OCI-LY7 (cell line): ENCODE measurements around the gene CLCN4. TPM values are rescaled to one million over a fixed set of nuclear protein-coding genes. Genes with fewer than 3 reads are reported as not detected.

Source experiments
- BruUV-seq: library from RNA; stranded (reverse); fragments of 400-500 nt; replicated peaks from 2 replicates; lab custom pipeline; 2021; lab: Mats Ljungman, UMichigan
- CTCF ChIA-PET: fragments of 300-600 bp; sonication (Branson Sonifier 250); formaldehyde crosslinking; loops from one replicate; lab custom pipeline; 2022; ENCODE audit warnings: antibody characterized with exemption; ENCODE audit not compliant: unreplicated experiment; lab: Charles Lee
- POLR2A ChIA-PET: fragments of 300-600 bp; sonication (Branson Sonifier 250); formaldehyde crosslinking; loops from one replicate; lab custom pipeline; 2022; ENCODE audit warnings: antibody characterized with exemption; lab: Charles Lee
- DNase-seq: peaks from one replicate; pipeline ENCODE4 v3.0.0-alpha.2; 2015; ENCODE audit warnings: low spot score
- H2AFZ ChIP-seq: fragments of 200-600 bp; sonication (generic), shearing (Covaris generic); 2 replicates; pipeline ENCODE4 v1.6.1; 2014; ENCODE audit warnings: mild to moderate bottlenecking, antibody characterized with exemption, low read length, moderate library complexity
- H3K27ac ChIP-seq: fragments of 200-600 bp; sonication (generic); 2 replicates; pipeline ENCODE4 v1.5.1; 2014; ENCODE audit warnings: mixed run types, low read depth, mild to moderate bottlenecking, moderate library complexity, low read length, inconsistent platforms; ENCODE audit not compliant: poor library complexity, severe bottlenecking
- H3K36me3 ChIP-seq: fragments of 200-600 bp; sonication (generic); 2 replicates; pipeline ENCODE4 v1.6.1; 2014; ENCODE audit warnings: mild to moderate bottlenecking, antibody characterized with exemption, low read length, moderate library complexity, mixed read lengths; ENCODE audit not compliant: insufficient read depth
- H3K4me1 ChIP-seq: fragments of 200-600 bp; sonication (generic); 2 replicates; pipeline ENCODE4 v1.5.1; 2014; ENCODE audit warnings: mild to moderate bottlenecking, low read length; ENCODE audit not compliant: insufficient read depth, poor library complexity, severe bottlenecking
- H3K4me2 ChIP-seq: fragments of 200-600 bp; sonication (generic); 2 replicates; pipeline ENCODE4 v1.6.1; 2014; ENCODE audit warnings: mild to moderate bottlenecking, low read length
- H3K4me3 ChIP-seq: fragments of 200-600 bp; sonication (generic); 2 replicates; pipeline ENCODE4 v1.5.1; 2014; ENCODE audit warnings: mild to moderate bottlenecking, low read depth, low read length; ENCODE audit not compliant: poor library complexity, severe bottlenecking
- H3K79me2 ChIP-seq: fragments of 200-600 bp; sonication (generic); 2 replicates; pipeline ENCODE4 v1.6.1; 2016; ENCODE audit warnings: low read depth, mild to moderate bottlenecking, low read length, moderate library complexity, mixed read lengths; ENCODE audit not compliant: insufficient read depth
- H3K9me2 ChIP-seq: fragments of 200-600 bp; sonication (generic); 2 replicates; pipeline ENCODE4 v1.6.1; 2016; ENCODE audit warnings: mild to moderate bottlenecking, low read length, mixed read lengths; ENCODE audit not compliant: insufficient read depth
- H3K9me3 ChIP-seq: fragments of 200-600 bp; sonication (generic); 2 replicates; pipeline ENCODE4 v1.6.1; 2014; ENCODE audit warnings: mild to moderate bottlenecking, mixed run types, low read length, mixed read lengths
- H4K20me1 ChIP-seq: fragments of 200-600 bp; sonication (generic); 2 replicates; pipeline ENCODE4 v1.6.1; 2014; ENCODE audit warnings: mild to moderate bottlenecking, antibody characterized with exemption, low read length, moderate library complexity, mixed read lengths; ENCODE audit not compliant: insufficient read depth
- EZH2phosphoT487 ChIP-seq: fragments of 200-600 bp; sonication (generic); IDR thresholded peaks from 2 replicates; pipeline ENCODE4 v1.6.1; 2018; ENCODE audit warnings: low read depth, borderline replicate concordance, mild to moderate bottlenecking, mixed run types, antibody characterized with exemption, low read length, moderate library complexity, mixed read lengths
- intact Hi-C: fragments of 100-400 bp; cut with micrococcal nuclease; formaldehyde crosslinking; loops from one replicate; pipeline ENCODE4 v1.10.0; 2022; ENCODE audit not compliant: unreplicated experiment
- total RNA-seq, 2 experiments: library from RNA; depleted of rRNA in 1 of 2; stranded (reverse); fragments of >200 nt in 1 of 2; shearing (Covaris generic) in 1 of 2; gene quantifications; 2 replicates each; pipeline ENCODE4 v1.2.3, GENCODE V29; 2014 to 2022
- TF ChIP-seq, protein P1 (sequence below): fragments of 200-600 bp; sonication (generic); conservative IDR thresholded peaks from 2 replicates; pipeline ENCODE4 v1.5.1; 2014; ENCODE audit warnings: mild to moderate bottlenecking, antibody characterized with exemption, low read length, moderate library complexity, mixed read lengths

Gene CLCN4
- total RNA-seq, 2 experiments from 2014 or later, result 7.8 to 9.7 TPM

- ChIA-PET POLR2A (no interaction called here), CTCF (no interaction called here)
- no TSS peak for BruUV-seq
- Histone ChIP-seq H3K4me3 (no peak overlapping the region), H3K27ac (no peak overlapping the region), H3K36me3 (no peaks in the 10 kb centered on the region), H3K4me1 (no peaks in the 10 kb centered on the region), H3K4me2 (no peak overlapping the region), H3K79me2 (no peaks in the 10 kb centered on the region), H4K20me1 (no peaks in the 10 kb centered on the region), H3K9me3 (no peaks in the 10 kb centered on the region), H2AFZ (no peak overlapping the region), H3K9me2 (no peaks in the 10 kb centered on the region)
- intact Hi-C loops, result no loop called here
- DNase-seq, result no peak
- TF ChIP-seq EZH2phosphoT487, result no peak
- TF ChIP-seq, protein P1, sequence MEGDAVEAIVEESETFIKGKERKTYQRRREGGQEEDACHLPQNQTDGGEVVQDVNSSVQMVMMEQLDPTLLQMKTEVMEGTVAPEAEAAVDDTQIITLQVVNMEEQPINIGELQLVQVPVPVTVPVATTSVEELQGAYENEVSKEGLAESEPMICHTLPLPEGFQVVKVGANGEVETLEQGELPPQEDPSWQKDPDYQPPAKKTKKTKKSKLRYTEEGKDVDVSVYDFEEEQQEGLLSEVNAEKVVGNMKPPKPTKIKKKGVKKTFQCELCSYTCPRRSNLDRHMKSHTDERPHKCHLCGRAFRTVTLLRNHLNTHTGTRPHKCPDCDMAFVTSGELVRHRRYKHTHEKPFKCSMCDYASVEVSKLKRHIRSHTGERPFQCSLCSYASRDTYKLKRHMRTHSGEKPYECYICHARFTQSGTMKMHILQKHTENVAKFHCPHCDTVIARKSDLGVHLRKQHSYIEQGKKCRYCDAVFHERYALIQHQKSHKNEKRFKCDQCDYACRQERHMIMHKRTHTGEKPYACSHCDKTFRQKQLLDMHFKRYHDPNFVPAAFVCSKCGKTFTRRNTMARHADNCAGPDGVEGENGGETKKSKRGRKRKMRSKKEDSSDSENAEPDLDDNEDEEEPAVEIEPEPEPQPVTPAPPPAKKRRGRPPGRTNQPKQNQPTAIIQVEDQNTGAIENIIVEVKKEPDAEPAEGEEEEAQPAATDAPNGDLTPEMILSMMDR, result no peak
These were observed 86.3 kb downstream of the CLCN4 start for GRCh38 chrX:10243106-10243505.

DNA sequence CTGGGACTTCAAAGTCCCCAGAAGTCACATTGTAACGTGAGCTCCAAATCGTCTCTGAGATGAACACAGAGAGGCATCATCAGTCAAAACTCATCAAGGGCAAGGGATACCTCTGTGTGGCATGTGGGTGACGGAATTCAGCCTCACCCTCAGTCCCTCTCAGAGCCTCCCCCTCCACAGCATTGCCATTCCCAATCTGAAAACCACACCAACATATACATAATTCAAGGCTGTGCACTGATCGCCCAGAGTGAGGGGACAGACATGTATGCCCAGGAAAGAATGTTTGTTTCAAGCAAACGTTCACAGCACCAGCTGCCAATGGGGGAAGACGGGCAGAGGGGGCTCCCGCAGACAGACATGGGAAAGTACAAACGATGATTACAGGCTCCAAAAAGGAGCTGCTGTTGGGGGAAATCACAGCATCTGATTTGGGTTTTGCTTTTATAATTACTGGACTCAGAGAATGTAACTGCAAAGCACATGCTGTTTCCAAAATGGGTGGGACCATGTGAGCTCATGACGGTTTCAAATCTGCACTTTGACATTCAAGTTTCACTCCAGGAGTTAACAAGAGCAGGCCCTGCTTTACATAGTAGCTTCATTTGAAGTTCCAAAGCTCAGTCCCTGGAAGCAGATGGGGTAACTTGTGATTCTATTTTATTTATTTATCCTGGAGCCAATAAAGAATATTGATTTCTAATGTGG, 88.3 kb downstream of the CLCN4 start:
- intact Hi-C loops, result no loop called here
- H3K4me2 ChIP-seq, result no peak overlapping the region
- ChIA-PET CTCF (no interaction called here), POLR2A (no interaction called here)
- no peaks in the 10 kb centered on the region for H4K20me1 ChIP-seq
- H3K36me3 ChIP-seq, result no peaks in the 10 kb centered on the region
- H3K4me1 ChIP-seq, result no peaks in the 10 kb centered on the region
- no peaks in the 10 kb centered on the region for H3K9me3 ChIP-seq
- TF ChIP-seq, protein P1, result no peak
- TF ChIP-seq EZH2phosphoT487, result no peak
- BruUV-seq, result no TSS peak
- no peak overlapping the region for H3K4me3 ChIP-seq
- no peaks in the 10 kb centered on the region for H3K9me2 ChIP-seq
- no peak overlapping the region for H2AFZ ChIP-seq
- H3K27ac ChIP-seq, result no peak overlapping the region
- DNase-seq, result no peak
- no peaks in the 10 kb centered on the region for H3K79me2 ChIP-seq

DNA sequence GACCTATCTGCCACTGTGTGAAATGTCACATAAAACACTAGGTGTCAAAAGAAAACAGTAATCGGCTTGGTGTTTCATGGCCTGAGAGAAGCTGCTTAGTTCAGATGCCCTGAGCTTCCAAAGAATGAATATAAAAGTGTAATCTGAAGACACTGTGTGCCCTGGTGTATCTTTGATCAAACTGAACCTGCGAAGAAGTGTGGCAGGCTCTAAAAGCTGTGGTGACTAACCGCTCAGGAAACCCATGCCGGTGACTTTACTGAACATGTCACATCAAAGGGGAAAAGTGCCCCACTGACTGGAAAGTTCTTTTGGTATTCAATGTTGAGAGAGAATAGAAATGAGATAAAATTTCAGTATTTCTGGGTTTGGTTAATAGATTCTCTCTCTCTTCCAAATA, 89.1 kb downstream of the CLCN4 start:
- CTCF ChIA-PET, result no interaction called here

More for the DNA sequence above, 89.1 kb downstream of the CLCN4 start:
- TF ChIP-seq, protein P1, result no peak
- no peak for TF ChIP-seq EZH2phosphoT487
- Histone ChIP-seq H3K27ac (no peak overlapping the region), H4K20me1 (no peaks in the 10 kb centered on the region), H3K9me2 (no peaks in the 10 kb centered on the region), H3K4me3 (no peak overlapping the region), H2AFZ (no peak overlapping the region), H3K9me3 (no peaks in the 10 kb centered on the region), H3K36me3 (no peaks in the 10 kb centered on the region), H3K79me2 (no peaks in the 10 kb centered on the region), H3K4me2 (no peak overlapping the region), H3K4me1 (no peaks in the 10 kb centered on the region)
- POLR2A ChIA-PET, result no interaction called here
- intact Hi-C loops, result no loop called here
- BruUV-seq, result no TSS peak
- DNase-seq, result no peak
